Measurements from ENCODE around the gene KDM5C. TPM values are rescaled to one million over a fixed set of nuclear protein-coding genes. Genes with fewer than 3 reads are reported as not detected.
A peak's percentile ranks its signal among the peaks of the same experiment; 100 is the strongest.

KDM5C gene
- total and polyA plus RNA-seq, 9 of the 15 experiments (the other 6 are each of a cell fraction or from before 2014, with no cell fraction given), result 0.62 to 136 (median 52.4) TPM

DNA sequence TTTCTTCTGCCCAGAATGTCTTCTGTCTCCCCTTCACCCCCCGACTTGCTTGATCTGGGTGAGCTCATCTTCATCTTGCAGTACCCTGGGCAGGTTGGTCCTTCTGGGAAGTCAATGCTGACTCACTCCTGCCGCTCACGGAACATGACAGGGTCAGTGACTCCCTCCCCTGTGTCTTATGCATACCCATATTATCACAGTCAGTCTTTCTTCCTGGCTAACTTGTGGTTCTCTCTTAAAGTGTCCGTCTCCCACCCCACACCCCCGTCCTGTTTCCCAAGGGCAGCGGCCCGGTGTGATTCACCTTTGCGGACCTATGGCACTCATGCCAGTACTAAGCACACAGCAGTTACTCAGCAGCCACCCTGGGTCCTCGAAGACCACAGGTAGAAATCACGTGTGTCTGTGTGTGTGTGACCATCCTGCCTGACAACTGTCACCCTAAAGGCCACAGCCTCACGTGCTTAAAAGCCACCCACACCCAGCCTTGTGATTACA, 38.6 kb upstream of the KDM5C start (continued):
- TF ChIP-seq ZNF592 (IDR thresholded peaks at IDR 0.05) (peak; percentile 71), CHD7 (IDR thresholded peaks at IDR 0.05; ENCODE audit: low read depth, low read length) (no peak), ATF3 (IDR thresholded peaks at IDR 0.05) (peak; percentile 81; the same call in 1 of the 2 replicates), ATF3 (CRISPR knock-in tag; conservative IDR thresholded peaks at IDR 0.05) (no peak), VEZF1 (CRISPR knock-in tag; IDR thresholded peaks at IDR 0.05) (peak; percentile 39), ZNF79 (CRISPR knock-in tag; IDR thresholded peaks at IDR 0.05; ENCODE audit: low read depth) (no peak), ZNF449 (CRISPR knock-in tag; IDR thresholded peaks at IDR 0.05) (no peak)
